ENCODE data around the gene CD99. TPM values are rescaled to one million over a fixed set of nuclear protein-coding genes. Genes with fewer than 3 reads are reported as not detected.
"Not testable (repeated sequence)": the region's sequence is repeated elsewhere in the genome, so short reads cannot be mapped to it uniquely, and the experiment has no call there.

CD99 gene
- polyA plus RNA-seq, 1 donor: 229 TPM

- Histone ChIP-seq H3K9me3 (ENCODE audit: control insufficient read depth, low read depth, low read length) (no peaks in the 10 kb centered on the region), H3K4me3 (ENCODE audit: low read length) (no peak overlapping the region), H3K4me1 (ENCODE audit: control insufficient read depth, insufficient read depth, low read length) (no peaks in the 10 kb centered on the region), H3K27ac (ENCODE audit: low read length) (no peak overlapping the region), H3K36me3 (ENCODE audit: control insufficient read depth, insufficient read depth, low read length) (no peaks in the 10 kb centered on the region), H3K27me3 (ENCODE audit: control insufficient read depth, insufficient read depth, low read length) (no peaks in the 10 kb centered on the region)
- WGBS (ENCODE audit: insufficient coverage, low lambda C conversion rate): 80% methylated on average over 1 of the region's 3 CpGs
- DNase-seq: no peak
These were observed 60.2 kb downstream of the CD99 start for GRCh38 chrX:2751291-2751690.

DNA sequence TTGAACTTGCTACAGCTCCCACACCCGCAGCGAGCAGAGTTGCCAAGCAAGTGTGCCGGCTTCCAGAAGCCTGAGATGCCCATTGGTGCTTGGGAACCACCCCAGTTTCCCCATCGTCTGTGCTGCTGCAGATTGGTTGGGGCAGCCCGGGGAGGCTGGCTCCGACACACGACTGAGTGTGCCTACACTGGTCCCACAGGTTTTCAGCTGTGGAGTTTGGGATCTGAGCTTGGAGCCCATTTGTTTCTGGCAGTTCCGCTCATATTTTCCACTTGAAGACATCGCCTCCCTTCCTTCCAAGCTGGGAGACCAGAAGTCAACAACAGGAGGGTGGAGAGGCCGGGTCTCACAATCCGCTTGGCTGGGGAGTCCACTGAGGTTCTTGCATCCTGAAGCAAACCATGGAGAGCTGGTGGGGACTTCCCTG lies 60.8 kb downstream of the CD99 start, which contains the start of gene XG:
XG (plus strand) TSS at position 167 of the 427 bp plus-strand sequence; CDS start at position 402, 235 bp downstream.
- H3K9me3 ChIP-seq (ENCODE audit: control insufficient read depth, low read depth, low read length); H3K4me1 ChIP-seq (ENCODE audit: control insufficient read depth, insufficient read depth, low read length); H3K36me3 ChIP-seq (ENCODE audit: control insufficient read depth, insufficient read depth, low read length); H3K27me3 ChIP-seq (ENCODE audit: control insufficient read depth, insufficient read depth, low read length); H3K4me3 ChIP-seq (ENCODE audit: low read length); H3K27ac ChIP-seq (ENCODE audit: low read length); DNase-seq: not testable (repeated sequence)
- WGBS (ENCODE audit: insufficient coverage, low lambda C conversion rate): no CpG with 5 or more reads among the region's 11 CpGs

- 100% methylated on average over 2 of the region's 7 CpGs for WGBS (ENCODE audit: insufficient coverage, low lambda C conversion rate)
- not testable (repeated sequence) for H3K4me1 ChIP-seq (ENCODE audit: control insufficient read depth, insufficient read depth, low read length)
These were observed 61.3 kb downstream of the CD99 start for GRCh38 chrX:2752441-2752840.

GRCh38 chrX:2755163-2755715 lies 64.1 kb downstream of the CD99 start:
- no CpG with 5 or more reads among the region's 5 CpGs for WGBS (ENCODE audit: insufficient coverage, low lambda C conversion rate)
- not testable (repeated sequence) for H3K4me3 ChIP-seq (ENCODE audit: low read length)

More at GRCh38 chrX:2752441-2752840, 61.3 kb downstream of the CD99 start:
- H3K4me3 ChIP-seq (ENCODE audit: low read length); DNase-seq; H3K27ac ChIP-seq (ENCODE audit: low read length); H3K36me3 ChIP-seq (ENCODE audit: control insufficient read depth, insufficient read depth, low read length); H3K9me3 ChIP-seq (ENCODE audit: control insufficient read depth, low read depth, low read length); H3K27me3 ChIP-seq (ENCODE audit: control insufficient read depth, insufficient read depth, low read length): not testable (repeated sequence)

DNA sequence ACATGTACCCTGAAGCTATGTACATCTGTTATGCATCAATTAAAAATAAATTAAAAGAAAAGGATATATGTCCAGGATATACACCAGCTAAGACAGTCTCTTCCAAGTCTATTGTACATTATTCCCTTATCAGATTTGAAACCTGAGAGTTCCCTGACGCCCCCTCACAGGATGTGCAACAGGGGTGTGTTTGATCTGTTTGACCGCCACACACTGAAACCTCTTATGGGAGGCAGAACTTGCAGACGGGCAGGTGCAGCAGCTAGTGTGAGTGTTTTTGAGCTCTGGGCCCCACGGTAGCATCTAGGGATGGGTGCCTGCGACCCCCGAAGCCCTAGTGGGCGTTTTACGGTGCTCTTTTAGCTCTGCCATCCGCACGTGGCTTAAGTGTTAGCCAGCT lies 65.5 kb downstream of the CD99 start:
- H3K27ac ChIP-seq (ENCODE audit: low read length): no peak overlapping the region
- H3K9me3 ChIP-seq (ENCODE audit: control insufficient read depth, low read depth, low read length): no peaks in the 10 kb centered on the region
- no peaks in the 10 kb centered on the region for H3K4me1 ChIP-seq (ENCODE audit: control insufficient read depth, insufficient read depth, low read length)
- WGBS (ENCODE audit: insufficient coverage, low lambda C conversion rate): no CpG with 5 or more reads among the region's 10 CpGs
- H3K27me3 ChIP-seq (ENCODE audit: control insufficient read depth, insufficient read depth, low read length): no peaks in the 10 kb centered on the region
- no peak overlapping the region for H3K4me3 ChIP-seq (ENCODE audit: low read length)
- no peak for DNase-seq
- H3K36me3 ChIP-seq (ENCODE audit: control insufficient read depth, insufficient read depth, low read length): no peaks in the 10 kb centered on the region

More at GRCh38 chrX:2755163-2755715, 64.1 kb downstream of the CD99 start:
- peak in 1 of 2 donors; percentile 42 for DNase-seq
- peak overlapping the region; percentile 33 for H3K27ac ChIP-seq (ENCODE audit: low read length)
- not testable (repeated sequence) for H3K27me3 ChIP-seq (ENCODE audit: control insufficient read depth, insufficient read depth, low read length); H3K4me1 ChIP-seq (ENCODE audit: control insufficient read depth, insufficient read depth, low read length); H3K36me3 ChIP-seq (ENCODE audit: control insufficient read depth, insufficient read depth, low read length); H3K9me3 ChIP-seq (ENCODE audit: control insufficient read depth, low read depth, low read length)

- no CpG with 5 or more reads among the region's 2 CpGs for WGBS (ENCODE audit: insufficient coverage, low lambda C conversion rate)
- H3K36me3 ChIP-seq (ENCODE audit: control insufficient read depth, insufficient read depth, low read length): no peaks in the 10 kb centered on the region
- no peak overlapping the region for H3K27ac ChIP-seq (ENCODE audit: low read length)
- H3K9me3 ChIP-seq (ENCODE audit: control insufficient read depth, low read depth, low read length): no peaks in the 10 kb centered on the region
- H3K27me3 ChIP-seq (ENCODE audit: control insufficient read depth, insufficient read depth, low read length): no peaks in the 10 kb centered on the region
- no peaks in the 10 kb centered on the region for H3K4me1 ChIP-seq (ENCODE audit: control insufficient read depth, insufficient read depth, low read length)
- H3K4me3 ChIP-seq (ENCODE audit: low read length): no peak overlapping the region
- no peak for DNase-seq
These were observed 70.2 kb downstream of the CD99 start for GRCh38 chrX:2761246-2761645.

DNA sequence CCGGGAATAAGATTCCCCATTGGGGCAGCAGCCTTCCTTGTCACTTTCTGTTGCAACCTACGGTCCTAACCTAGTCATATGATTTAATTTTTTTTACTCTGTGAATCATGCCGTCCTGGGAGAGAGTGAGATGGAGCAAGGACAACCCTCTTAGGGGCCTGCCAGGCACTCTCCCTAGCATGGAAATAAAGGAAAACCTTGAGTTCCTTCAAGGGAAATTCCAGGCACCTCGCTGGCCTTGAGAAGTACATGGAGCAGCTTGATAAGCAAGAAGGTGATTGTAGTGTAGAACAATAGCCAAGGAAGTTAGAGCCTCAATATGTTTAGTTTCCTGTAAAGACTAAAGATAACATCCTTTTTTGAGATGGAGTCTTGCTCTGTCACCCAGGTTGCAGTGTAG lies 71.6 kb downstream of the CD99 start:
- WGBS (ENCODE audit: insufficient coverage, low lambda C conversion rate): no CpG with 5 or more reads among the region's 4 CpGs
- not testable (repeated sequence) for H3K36me3 ChIP-seq (ENCODE audit: control insufficient read depth, insufficient read depth, low read length); H3K4me3 ChIP-seq (ENCODE audit: low read length); H3K9me3 ChIP-seq (ENCODE audit: control insufficient read depth, low read depth, low read length); H3K27me3 ChIP-seq (ENCODE audit: control insufficient read depth, insufficient read depth, low read length); H3K27ac ChIP-seq (ENCODE audit: low read length); H3K4me1 ChIP-seq (ENCODE audit: control insufficient read depth, insufficient read depth, low read length)
- peak in 1 of 2 donors; percentile 64 for DNase-seq

DNA sequence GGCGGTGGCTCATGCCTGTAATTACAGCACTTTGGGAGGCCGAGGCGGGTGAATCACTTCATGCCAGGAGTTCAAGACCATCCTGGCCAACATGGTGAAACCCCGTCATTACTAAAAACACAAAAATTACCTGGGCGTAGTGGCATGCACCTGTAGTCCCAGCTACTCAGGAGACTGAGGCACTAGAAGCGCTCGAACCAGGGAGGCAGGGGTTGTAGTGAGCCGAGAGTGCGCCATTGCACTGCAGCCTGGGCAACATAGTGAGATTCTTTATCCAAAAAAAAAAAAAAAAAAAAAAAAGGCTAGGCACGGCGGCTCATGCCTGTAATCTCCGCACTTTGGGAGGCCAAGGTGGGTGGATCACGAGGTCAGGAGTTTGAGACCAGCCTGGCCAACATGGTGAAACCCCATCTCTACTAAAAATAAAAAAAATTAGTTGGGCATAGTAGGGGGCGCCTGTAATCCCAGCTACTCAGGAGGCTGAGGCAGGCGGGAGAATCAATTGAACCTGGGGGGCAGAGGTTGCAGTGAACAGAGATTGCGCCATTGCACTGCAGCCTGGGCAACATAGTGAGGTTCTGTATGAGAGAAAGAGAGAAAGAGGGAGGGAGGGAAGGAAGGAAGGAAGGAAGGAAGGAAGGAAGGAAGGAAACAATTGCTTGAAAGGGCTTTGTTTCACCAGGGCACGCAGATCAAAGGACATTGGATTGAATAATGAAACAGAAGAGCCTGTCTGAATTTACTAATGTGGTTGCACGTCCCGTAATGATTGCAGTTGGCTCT lies 73.9 kb downstream of the CD99 start:
- H3K27ac ChIP-seq (ENCODE audit: low read length); H3K27me3 ChIP-seq (ENCODE audit: control insufficient read depth, insufficient read depth, low read length); DNase-seq; H3K4me3 ChIP-seq (ENCODE audit: low read length); H3K36me3 ChIP-seq (ENCODE audit: control insufficient read depth, insufficient read depth, low read length); H3K4me1 ChIP-seq (ENCODE audit: control insufficient read depth, insufficient read depth, low read length); H3K9me3 ChIP-seq (ENCODE audit: control insufficient read depth, low read depth, low read length): not testable (repeated sequence)
- 75% methylated on average over 4 of the region's 19 CpGs for WGBS (ENCODE audit: insufficient coverage, low lambda C conversion rate)

DNA sequence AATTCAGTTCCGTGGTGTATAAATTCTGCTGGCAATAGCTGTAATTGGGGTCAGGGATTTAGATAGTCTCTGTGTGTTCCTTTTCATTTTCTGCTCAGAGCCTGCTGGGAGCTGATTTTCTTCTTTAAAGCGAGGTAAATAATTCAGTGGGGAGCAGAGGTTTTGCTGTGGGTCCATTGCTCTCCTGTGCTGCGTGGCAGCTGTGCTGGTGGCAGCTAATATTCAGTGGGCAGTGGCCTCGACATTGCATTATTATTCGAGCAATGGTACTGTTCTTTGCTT lies 74.4 kb downstream of the CD99 start:
- Histone ChIP-seq H3K27ac (ENCODE audit: low read length) (no peak overlapping the region), H3K9me3 (ENCODE audit: control insufficient read depth, low read depth, low read length) (no peaks in the 10 kb centered on the region), H3K27me3 (ENCODE audit: control insufficient read depth, insufficient read depth, low read length) (no peaks in the 10 kb centered on the region), H3K4me1 (ENCODE audit: control insufficient read depth, insufficient read depth, low read length) (no peaks in the 10 kb centered on the region), H3K36me3 (ENCODE audit: control insufficient read depth, insufficient read depth, low read length) (no peaks in the 10 kb centered on the region), H3K4me3 (ENCODE audit: low read length) (no peak overlapping the region)
- whole genome bisulfite sequencing (ENCODE audit: insufficient coverage, low lambda C conversion rate): no CpG with 5 or more reads among the region's 5 CpGs
- DNase-seq: no peak

GRCh38 chrX:2766906-2767305 lies 75.8 kb downstream of the CD99 start:
- DNase-seq: no peak
- Histone ChIP-seq H3K27ac (ENCODE audit: low read length) (no peak overlapping the region), H3K27me3 (ENCODE audit: control insufficient read depth, insufficient read depth, low read length) (no peaks in the 10 kb centered on the region), H3K9me3 (ENCODE audit: control insufficient read depth, low read depth, low read length) (no peaks in the 10 kb centered on the region), H3K36me3 (ENCODE audit: control insufficient read depth, insufficient read depth, low read length) (no peaks in the 10 kb centered on the region), H3K4me3 (ENCODE audit: low read length) (no peak overlapping the region), H3K4me1 (ENCODE audit: control insufficient read depth, insufficient read depth, low read length) (no peaks in the 10 kb centered on the region)
- WGBS (ENCODE audit: insufficient coverage, low lambda C conversion rate): no CpG with 5 or more reads among the region's 11 CpGs

All from large intestine (tissue), 3 donors.